ENCODE data around the gene GDF9. TPM values are rescaled to one million over a fixed set of nuclear protein-coding genes. Genes with fewer than 3 reads are reported as not detected.

GDF9 gene
- total and polyA plus RNA-seq, 2 experiments from 2014 or later = 0.11 to 0.14 TPM

GRCh38 chr5:132836852-132837251 is 29.4 kb downstream of the GDF9 start (continued):
- TF ChIP-seq CREB1 (CRISPR knock-in tag; IDR thresholded peaks at IDR 0.05; ENCODE audit: low read depth) = no peak

- H2AFZ ChIP-seq = no peak overlapping the region
- no peaks in the 10 kb centered on the region for H3K36me3 ChIP-seq (ENCODE audit: insufficient read depth)
- H3K27me3 ChIP-seq (ENCODE audit: insufficient read depth) = peaks cover 41% of the 10 kb centered on the region
- H3K4me1 ChIP-seq (ENCODE audit: insufficient read depth) = no peaks in the 10 kb centered on the region
- no peak overlapping the region for H3K4me2 ChIP-seq
- Mint-ChIP-seq H3K9me3 (no peaks in the 10 kb centered on the region), H3K36me3 (ENCODE audit: low read depth) (no peaks in the 10 kb centered on the region; the same call in 2 of the 3 replicates), H3K27me3 (ENCODE audit: insufficient read depth, low read depth, poor library complexity) (peaks cover 26% of the 10 kb centered on the region), H3K4me1 (peaks cover 4% of the 10 kb centered on the region), H3K27ac (no peak overlapping the region), H3K4me3 (no peak overlapping the region)
- no peaks in the 10 kb centered on the region for H3K9me2 ChIP-seq (ENCODE audit: insufficient read depth)
- H3K79me2 ChIP-seq (replicated peaks; ENCODE audit: insufficient read depth) = no peaks in the 10 kb centered on the region
- H4K20me1 ChIP-seq (replicated peaks; ENCODE audit: insufficient read depth) = no peaks in the 10 kb centered on the region
- H3F3A ChIP-seq (replicated peaks; ENCODE audit: low read depth) = 0 out of 2 replicates have a peak, but pooled peaks cover 4% of the 10 kb centered on the region
- no peak for TF ChIP-seq CREB1 (CRISPR knock-in tag; IDR thresholded peaks at IDR 0.05; ENCODE audit: low read depth)
- no peak for TF ChIP-seq JUNB (IDR thresholded peaks at IDR 0.05; ENCODE audit: unreplicated experiment)
- no peak for TF ChIP-seq EZH2 (IDR thresholded peaks at IDR 0.05; ENCODE audit: low read depth, unreplicated experiment)
- no peak for TF ChIP-seq POLR2AphosphoS5 (IDR thresholded peaks at IDR 0.05; ENCODE audit: low read depth)
- TF ChIP-seq EZH2phosphoT487 (IDR thresholded peaks at IDR 0.05; ENCODE audit: unreplicated experiment) = no peak
- no peak for TF ChIP-seq ZNF331 (CRISPR knock-in tag; IDR thresholded peaks at IDR 0.05; ENCODE audit: low read depth)
- no peak for TF ChIP-seq REST (IDR thresholded peaks at IDR 0.05; ENCODE audit: unreplicated experiment)
- no peak for TF ChIP-seq ZNF114 (CRISPR knock-in tag; IDR thresholded peaks at IDR 0.05)
- no peak for TF ChIP-seq NANOG (IDR thresholded peaks at IDR 0.05; ENCODE audit: borderline replicate concordance)
- no peak for TF ChIP-seq ZNF462 (CRISPR knock-in tag; IDR thresholded peaks at IDR 0.05)
- TF ChIP-seq ETS1 (IDR thresholded peaks at IDR 0.05) = no peak
- TF ChIP-seq CTCF (conservative IDR thresholded peaks at IDR 0.05; ENCODE audit: low read depth in 2 of 2) = no peak
- no peak for TF ChIP-seq STAT1 (IDR thresholded peaks at IDR 0.05; ENCODE audit: unreplicated experiment)
- H3K4me3 ChIP-seq = no peak overlapping the region
- H3K27ac ChIP-seq (ENCODE audit: low read depth) = no peak overlapping the region
- DNase-seq (ENCODE audit: low spot score) (no peak), ATAC-seq (no peak)
Observed at GRCh38 chr5:132834057-132834456, 32.2 kb downstream of the GDF9 start.
